GM21786 (cell line): ENCODE measurements around the gene MXRA8.

Experiments
- ATAC-seq: cut with Tn5 transposase; IDR thresholded peaks from one replicate; pipeline ENCODE4 v1.9.1; 2021; ENCODE audit not compliant: unreplicated experiment

The MXRA8 gene

DNA sequence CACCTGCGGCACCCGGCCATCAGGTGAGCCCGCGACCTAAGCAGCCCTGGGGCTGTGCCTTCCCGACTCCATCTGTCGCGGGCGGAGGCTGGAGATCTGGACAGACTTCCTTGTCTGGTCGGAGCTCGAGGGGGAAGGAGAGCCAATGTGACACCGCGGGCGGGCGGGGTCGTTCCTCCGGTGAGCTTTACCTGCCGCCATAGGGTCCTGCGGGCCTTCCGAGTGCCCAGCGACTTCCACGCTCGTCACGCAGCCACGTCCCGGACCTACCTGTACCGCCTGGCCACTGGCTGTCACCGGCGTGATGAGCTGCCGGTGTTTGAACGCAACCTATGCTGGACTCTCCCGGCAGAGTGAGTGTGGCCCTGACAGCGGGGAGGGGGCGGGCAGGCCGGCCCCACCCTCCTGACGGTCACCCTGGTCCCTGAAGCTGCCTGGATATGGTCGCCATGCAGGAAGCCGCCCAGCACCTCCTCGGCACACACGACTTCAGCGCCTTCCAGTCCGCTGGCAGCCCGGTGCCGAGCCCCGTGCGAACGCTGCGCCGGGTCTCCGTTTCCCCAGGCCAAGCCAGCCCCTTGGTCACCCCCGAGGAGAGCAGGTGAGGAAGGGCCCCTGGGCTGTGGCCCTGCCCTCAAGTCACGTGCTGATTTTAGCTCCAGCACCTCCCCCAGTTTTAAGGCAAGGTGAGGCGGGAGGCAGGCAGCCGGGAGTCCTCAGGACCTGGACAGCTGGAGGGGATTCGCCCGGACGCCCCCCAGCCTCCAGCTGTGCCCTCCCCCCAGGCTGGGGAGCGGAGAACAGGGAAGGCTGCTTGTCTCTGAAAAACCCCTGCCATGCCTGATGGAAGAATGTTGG lies 48.9 kb downstream of the MXRA8 start:
- no peak for ATAC-seq

GRCh38 chr1:1308756-1309250 lies 49.6 kb downstream of the MXRA8 start:
- no peak for ATAC-seq

GRCh38 chr1:1307923-1308755 lies 50.2 kb downstream of the MXRA8 start, which contains the start of the genes ACAP3 and PUSL1:
ACAP3 (minus strand) TSS chr1:1307930; CDS start chr1:1307815, 115 bp downstream.
PUSL1 (plus strand) TSS chr1:1308597; CDS start chr1:1308644, 47 bp downstream.
- ATAC-seq, result peak; percentile 59

- peak; percentile 0 for ATAC-seq
Observed at GRCh38 chr1:1307261-1307922, 51.0 kb downstream of the MXRA8 start.

GRCh38 chr1:1306661-1307260 lies 51.6 kb downstream of the MXRA8 start:
- no peak for ATAC-seq

DNA sequence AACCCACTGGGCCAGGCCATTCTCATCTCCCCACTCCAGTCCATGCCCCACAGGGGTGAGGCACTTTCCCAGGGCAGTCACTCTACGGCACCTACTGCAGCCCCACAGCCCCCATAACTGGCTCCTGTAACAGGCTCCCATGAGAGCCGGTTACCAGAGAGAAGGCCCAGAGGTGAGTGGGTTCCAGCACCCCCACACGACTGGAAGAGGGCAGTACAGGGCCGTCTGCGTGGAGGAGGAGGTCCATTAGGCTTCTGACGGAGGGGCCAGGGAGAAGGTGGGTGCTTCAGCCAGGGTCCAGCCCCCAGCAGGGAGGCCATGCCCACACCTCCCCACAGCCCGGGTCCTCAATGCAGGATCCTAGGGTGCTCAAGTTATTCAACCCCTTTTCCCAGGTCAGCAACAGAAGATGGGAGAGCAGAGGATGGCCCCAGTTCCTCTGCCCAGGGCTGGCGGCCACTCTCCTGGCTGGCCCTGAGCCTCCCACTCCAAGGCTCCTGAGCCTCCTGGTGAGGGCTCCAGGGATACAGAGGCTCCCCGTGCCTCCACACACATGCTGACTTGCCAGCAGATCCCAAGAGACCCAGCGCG lies 52.2 kb downstream of the MXRA8 start:
- no peak for ATAC-seq

DNA sequence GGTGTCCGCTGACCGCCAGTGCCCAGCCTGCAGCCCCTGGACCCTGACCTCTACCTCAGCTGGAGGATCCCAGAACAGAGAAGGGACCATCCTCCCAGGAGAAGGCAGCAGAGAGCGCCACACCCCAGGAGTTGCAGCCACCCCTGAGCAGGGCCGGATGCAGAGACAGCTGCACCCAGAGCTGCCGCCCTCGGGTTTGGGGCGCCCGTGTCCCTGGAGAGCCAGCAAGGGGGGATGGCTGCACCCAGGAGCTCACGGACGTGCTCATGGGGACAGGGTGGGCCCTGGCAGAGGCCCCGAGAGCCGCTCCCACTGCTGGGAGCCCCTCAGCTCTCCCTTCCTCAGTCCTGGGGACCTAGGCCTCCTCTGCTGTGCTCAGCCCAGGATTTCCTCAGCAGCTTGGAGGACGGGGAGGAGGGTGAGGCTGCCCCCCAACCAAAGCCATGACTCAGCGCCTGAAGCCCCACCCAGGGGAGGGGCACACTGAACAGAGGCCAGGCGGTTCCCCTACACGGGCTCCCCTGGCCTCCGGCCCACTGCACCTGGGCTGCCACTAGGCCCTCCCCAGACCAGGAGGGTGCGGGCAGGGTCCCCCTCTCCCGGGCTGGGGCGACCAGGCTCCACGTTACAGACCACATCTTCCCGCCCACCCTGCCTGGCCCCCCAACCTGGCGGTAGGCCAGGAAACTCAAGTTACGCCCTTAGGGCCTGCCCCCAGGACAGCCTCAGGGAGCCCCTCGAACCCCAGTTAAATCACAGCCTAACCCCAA lies 52.9 kb downstream of the MXRA8 start:
- no peak for ATAC-seq

GRCh38 chr1:1304331-1305299 lies 53.7 kb downstream of the MXRA8 start:
- ATAC-seq, result no peak

DNA sequence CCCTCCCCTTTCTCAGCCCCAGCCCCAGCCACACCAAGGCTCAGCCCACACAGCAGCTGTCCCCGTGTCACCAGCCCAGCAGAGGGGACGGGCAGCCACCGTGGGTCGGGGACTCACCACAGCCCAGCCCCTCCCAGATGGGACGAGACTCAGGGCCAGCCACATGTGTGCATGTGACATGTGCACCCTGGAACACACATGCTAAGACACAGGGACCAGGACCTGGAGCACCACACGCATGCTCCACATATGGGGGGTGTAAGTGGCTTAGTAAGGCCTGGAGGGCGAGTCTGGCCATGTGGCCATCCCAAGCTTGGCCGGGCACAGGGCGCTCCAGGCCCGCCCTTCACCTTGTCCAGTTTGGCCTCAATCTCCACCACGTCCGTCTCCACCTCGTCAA lies 54.6 kb downstream of the MXRA8 start:
- no peak for ATAC-seq

GRCh38 chr1:1302951-1303509 lies 55.3 kb downstream of the MXRA8 start:
- ATAC-seq, result no peak
